Kidney tubule cell (primary cell): ENCODE measurements around the gene SLC25A4.
"Not testable (repeated sequence)": the region's sequence is repeated elsewhere in the genome, so short reads cannot be mapped to it uniquely, and the experiment has no call there.

Experiments used
- DNase-seq: peaks from one replicate; pipeline ENCODE4 v3.0.0-alpha.2; 2018; ENCODE audit warnings: low spot score

The SLC25A4 gene

DNA sequence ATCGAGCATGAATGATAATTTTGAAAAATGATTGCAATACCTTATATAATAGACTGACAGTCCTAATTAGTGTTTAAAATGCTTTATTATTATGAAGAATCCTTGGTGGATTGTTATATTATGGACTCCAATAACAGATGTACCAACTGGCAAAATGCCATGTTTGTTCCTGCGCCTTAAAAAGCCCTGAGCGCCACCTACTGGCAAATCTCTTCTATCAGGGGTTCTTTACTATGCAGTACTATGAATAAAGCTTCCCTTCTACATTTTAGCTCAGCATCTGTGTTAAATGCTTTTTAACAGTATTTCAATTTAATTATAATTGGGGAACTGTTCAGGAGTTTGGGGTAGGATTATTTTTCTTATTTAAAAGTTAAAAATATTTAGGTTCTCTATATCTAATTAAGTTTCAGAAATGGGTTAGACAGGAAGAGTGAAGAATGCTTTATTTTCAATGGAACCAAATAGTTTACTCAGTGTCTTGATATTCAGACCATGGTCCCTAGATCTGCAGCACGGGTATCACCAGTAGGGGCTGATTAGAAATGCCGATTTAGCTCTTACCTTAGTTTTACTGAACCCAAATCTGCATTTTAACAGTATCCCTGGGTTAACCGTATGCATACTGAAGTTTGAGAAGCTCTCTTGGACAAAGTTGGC, 40.7 kb downstream of the SLC25A4 start:
- peak; percentile 84 for DNase-seq

DNA sequence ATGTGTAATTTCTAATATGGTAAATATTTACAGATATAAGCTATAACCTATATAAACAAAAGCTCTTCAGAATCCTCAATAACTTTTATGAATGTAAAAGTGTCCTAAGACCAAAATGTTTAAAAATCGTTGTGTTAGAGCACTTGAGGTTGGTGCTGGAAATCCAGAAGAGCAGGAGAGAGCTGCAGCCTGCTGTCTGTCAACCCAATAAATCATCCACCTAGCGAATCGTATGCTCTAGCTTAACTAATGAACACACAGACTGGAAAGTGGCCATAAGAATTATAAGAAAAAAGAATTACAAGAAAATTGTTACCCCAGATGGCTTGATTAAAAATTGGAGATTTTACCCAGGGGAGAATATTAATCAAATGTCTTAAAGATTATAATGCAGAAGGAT, 43.7 kb downstream of the SLC25A4 start:
- no peak for DNase-seq

DNA sequence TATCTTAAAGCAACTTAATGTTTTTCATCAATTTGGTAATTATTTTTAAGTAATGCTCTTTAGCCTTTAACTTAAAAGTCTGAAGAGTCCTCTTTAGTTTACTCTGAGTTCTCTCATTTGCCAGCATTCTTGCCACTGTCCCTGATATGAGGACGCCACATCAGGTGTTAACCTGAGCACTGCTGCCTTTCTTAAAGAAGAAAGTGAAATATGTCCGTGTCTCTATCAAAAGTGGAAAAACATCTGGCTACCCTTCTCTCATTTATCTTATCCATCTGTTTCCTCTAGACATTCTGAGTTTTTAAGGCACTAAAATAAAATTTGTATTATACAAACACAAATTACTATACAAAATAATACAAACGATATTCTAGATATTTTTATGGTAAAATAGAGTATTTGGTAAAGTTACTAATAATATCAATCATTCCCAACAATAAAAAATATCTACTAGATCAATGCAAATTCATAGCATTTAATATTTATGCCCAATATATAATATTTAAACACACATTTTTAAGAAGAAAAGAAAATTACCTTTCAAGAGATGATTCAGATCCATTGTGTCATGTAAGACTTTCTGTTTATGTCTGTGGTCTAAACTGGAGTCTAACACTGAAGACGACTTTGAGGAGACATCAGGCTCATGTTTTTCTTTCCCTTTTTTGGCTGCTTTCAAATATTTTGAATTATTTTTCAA, 46.7 kb downstream of the SLC25A4 start:
- DNase-seq: no peak

DNA sequence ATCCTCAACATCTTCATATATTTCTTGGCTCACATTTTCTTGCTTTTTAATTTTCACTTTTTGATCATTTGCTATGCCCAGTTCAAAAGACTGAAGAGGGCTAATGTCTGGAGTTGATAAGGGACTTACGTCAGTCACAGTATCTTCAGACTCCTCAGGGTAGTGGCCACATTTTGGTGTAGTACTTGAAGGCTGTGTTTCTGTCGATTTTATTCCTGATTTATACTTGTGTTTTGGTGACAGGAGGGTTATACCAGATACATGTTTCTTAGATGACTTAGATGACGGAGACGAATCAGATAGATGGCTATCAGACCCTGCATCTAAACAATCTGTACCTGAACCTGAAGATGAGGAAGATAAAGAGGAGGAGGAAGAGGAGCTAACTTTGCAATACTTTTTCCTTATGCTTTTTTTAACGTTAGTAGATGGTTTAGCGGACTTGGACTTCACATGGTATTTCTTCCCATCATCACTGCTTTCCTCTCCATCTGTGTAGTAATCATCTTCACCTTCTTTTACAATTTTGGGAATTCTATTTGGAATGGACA, 47.3 kb downstream of the SLC25A4 start:
- no peak for DNase-seq

DNA sequence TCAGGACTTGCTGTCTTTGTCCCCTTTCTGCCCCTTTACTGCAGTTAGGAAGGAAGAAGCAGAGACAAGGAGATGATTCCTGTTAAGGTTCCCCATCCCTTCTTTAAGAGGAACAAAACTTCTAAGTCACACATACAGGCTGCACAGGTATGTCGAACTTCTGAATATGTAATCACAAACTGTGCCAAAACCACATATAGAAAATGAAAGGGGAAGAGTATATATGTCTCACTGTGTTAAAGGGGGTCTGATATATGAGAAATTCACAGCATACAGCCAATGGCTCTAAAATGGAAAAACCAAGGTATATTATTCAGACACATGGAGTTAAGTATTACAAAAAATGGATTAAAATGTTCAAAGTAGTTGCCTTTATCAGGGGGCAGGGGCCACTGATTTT, 49.0 kb downstream of the SLC25A4 start:
- no peak for DNase-seq

DNA sequence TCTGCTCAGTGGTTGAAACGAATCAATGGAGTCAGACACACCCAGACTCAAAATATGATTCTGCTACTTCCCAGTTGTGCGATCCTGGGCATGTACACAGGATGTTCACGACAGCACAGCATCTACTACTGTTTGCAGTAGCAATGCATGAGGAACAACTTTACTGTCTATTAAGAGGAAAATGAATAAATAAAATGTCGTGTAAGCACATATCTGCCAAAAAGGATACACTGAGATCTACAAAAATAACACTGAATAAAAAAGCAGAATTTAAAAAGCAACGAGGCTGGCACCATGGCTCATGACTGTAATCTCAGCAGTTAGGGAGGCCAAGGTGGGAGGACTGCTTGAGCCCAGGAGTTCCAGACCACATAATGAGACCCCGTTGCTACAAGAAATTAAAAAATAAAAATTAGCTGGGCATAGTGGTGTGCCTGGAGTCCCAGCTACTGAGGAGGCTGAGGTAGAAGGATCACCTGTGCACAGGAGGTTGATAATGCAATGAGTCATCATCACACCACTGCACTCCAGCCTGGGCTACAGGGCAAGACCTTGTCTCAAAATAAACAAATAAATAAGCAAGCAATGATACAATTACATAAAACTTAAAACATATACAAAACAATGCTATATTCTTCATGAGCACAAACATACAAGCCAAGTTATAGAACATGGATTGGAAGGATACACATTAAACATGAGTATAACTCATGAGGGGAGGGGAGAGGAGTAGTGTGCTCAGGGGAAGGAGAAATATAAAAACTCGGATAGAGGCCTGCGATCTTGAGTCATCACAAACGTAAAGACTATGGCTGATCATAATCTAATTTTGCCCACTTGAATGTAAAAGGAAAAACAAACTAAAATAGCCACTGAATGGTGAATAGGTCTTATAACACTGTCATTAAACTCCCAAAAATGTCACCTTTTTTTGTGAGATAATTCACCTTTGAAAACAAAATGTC, 52.1 kb downstream of the SLC25A4 start:
- DNase-seq: no peak

DNA sequence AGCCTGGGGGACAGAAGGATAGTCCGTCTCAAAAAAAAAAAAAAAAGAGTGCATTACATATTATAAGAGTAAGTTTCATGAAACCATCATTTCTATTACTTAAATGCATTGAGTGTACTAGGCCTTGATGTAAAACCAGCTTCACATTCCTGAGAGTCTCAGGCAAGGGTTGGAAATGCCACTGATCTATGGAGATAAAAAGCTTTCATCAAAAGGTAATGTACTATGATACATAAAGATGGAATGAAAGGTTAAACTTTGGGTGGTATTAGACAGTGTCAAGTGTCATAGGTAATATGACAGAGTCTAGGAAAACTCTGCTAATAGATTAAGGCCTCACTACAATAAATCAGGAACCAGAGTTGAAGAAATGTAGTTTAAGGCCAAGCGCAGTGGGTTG, 53.4 kb downstream of the SLC25A4 start:
- DNase-seq: peak; percentile 21

DNA sequence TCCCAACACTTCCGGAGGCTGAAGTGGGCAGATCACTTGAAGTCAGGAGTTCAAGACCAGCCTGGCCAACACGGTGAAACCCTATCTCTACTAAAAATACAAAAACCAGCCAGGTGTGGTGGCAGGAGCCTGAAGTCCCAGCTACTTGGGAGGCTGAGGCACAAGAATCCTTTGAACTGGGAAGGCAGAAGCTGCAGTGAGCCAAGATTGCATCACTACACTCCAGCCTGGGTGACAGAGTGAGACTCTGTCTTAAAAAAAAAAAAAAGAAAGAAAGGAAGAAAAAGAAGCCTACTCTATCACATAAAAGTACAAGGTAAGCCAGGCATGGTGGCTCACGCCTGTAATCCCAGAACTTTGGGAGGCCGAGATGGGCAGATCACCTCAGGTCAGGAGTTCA, 55.1 kb downstream of the SLC25A4 start:
- DNase-seq: not testable (repeated sequence)
